Fibroblast of pulmonary artery (primary cell): Measurements from ENCODE around the gene CMSS1.

ENCODE experiments used
- DNase-seq: peaks from one replicate; pipeline ENCODE4 v3.0.0-alpha.2; 2010; ENCODE audit warnings: low read depth
- H3K4me3 ChIP-seq: replicated peaks from 2 replicates; pipeline ENCODE4 v1.5.1; 2011; ENCODE audit warnings: low read depth, mild to moderate bottlenecking, control low read depth, low read length, moderate library complexity
- TF ChIP-seq, protein P1 (sequence below): IDR thresholded peaks from 2 replicates; pipeline ENCODE4 v1.5.1; 2011; ENCODE audit warnings: mild to moderate bottlenecking, control low read depth, low read length, inconsistent platforms; ENCODE audit errors: missing control alignments

CMSS1 gene

DNA sequence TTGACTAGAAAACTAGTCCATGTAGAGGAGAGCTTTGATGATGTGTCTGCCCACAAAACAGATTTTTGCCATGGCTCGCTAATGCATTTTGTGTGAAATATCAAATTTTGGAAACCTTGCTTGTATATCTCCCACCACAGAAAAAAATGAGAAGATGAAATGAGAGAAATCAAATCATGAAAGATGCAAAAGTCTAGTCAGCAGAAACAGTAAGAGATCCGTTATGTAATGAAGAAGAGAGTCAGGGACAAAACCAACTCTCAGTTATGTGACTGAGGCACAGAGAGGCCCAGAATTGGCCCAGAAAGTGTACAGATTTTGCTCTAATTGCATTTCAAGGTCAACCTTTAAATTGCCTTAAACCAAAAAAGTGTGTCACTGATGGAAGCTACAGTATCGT lies 189.7 kb downstream of the CMSS1 start:
- TF ChIP-seq, protein P1, sequence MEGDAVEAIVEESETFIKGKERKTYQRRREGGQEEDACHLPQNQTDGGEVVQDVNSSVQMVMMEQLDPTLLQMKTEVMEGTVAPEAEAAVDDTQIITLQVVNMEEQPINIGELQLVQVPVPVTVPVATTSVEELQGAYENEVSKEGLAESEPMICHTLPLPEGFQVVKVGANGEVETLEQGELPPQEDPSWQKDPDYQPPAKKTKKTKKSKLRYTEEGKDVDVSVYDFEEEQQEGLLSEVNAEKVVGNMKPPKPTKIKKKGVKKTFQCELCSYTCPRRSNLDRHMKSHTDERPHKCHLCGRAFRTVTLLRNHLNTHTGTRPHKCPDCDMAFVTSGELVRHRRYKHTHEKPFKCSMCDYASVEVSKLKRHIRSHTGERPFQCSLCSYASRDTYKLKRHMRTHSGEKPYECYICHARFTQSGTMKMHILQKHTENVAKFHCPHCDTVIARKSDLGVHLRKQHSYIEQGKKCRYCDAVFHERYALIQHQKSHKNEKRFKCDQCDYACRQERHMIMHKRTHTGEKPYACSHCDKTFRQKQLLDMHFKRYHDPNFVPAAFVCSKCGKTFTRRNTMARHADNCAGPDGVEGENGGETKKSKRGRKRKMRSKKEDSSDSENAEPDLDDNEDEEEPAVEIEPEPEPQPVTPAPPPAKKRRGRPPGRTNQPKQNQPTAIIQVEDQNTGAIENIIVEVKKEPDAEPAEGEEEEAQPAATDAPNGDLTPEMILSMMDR = no peak
- no peak for DNase-seq
- H3K4me3 ChIP-seq = no peak overlapping the region

DNA sequence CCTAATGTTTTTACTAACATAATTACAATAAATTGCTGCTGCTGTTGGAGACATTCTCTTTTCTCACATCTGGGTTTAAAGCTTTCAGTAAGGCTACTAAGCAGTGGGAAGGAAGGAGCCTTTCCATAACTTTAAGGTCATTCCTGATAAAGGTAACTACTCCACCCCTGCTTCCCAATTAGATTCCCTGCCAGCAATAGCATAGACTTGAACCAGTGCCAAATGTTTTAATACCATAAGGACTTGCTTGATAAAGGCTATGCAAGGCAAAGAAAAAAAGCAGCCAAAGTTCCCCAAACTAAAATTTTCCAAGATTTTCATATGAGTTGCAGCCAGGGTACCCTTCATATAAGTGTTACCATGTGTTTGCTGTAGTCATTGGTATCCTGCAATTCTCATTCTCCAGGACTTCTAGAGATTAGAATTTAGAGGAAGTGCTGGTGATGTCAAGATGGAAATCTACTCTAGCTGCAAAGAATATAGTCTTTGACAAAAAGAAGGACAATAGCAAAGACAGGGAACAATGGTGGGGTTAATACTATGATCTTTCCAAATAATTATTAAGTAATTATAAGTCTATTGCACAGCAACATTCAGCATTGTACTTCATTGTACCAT lies 190.5 kb downstream of the CMSS1 start:
- DNase-seq = no peak
- TF ChIP-seq, protein P1 = no peak
- H3K4me3 ChIP-seq = no peak overlapping the region

DNA sequence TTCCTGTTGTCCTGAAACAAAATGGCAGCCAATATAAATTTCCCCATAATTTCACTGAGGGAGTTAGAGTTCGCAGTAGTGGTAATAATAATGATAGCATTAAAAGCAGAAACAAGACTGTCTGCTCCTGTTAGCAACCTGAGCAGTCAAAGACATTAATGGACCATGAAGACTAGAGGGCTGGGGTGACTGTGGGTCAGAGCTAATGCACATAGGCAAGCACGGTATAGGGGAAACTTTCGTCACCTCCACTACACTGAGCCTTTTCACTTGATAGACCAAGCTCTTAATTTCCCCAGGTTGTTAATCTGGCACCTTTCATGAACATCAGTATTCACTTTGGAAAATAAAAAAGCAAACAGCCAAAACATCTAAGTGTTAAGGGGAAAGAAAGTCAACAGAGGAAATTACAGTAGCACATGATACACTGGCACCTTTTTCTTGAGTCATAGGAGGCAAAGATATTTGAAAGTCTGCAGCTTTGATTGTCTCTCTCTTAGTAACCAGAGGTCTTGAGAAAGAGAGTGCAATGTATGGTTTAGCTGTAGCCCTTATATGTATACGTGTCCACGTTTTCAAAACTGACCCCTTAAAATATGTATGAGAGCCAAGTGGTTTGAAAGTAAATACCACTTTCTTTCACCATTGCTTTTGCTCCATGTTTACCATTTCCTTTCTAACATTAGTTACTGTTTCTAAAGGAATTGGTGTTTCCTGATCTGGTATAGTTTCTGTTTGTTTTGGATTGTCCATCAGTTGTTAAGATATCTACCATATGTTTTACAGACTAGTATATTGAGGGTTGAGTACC lies 191.8 kb downstream of the CMSS1 start:
- no peak for DNase-seq
- no peak overlapping the region for H3K4me3 ChIP-seq
- TF ChIP-seq, protein P1 = no peak

DNA sequence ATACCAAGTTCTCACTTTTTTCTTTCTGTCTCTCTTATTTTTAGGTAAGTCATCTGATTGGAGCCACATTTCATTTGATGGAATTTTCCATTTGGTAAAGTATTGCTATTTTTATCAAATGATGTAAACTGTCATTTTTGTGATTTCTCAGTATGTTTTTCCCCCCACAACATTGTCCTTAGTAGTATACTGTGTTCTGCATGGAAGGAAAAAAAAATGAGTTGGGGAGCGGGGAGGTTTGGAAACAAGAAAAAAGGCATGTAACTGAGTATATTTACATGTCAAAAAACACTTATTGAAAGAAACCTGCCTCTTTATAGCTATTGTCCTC lies 192.4 kb downstream of the CMSS1 start:
- DNase-seq = no peak
- H3K4me3 ChIP-seq = no peak overlapping the region
- TF ChIP-seq, protein P1 = no peak

DNA sequence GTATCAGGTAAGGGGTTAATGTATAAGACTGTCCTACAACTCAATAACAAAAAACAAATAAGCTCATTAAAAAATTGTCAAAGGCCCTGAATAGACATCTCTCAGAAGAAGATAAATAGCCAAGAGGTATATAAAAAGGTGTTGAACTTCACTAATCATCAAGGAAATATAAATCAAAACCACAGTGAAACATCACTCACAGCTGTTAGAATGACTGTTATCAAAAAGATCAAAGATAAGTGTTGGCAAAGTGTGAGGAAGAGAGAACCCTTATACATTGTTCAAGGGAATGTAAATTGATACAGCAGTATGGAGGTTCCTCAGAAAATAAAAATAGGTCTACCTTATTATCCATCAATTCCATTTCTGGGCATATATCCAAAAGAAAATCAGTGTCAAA lies 201.1 kb downstream of the CMSS1 start:
- DNase-seq = no peak
- no peak overlapping the region for H3K4me3 ChIP-seq
- TF ChIP-seq, protein P1 = no peak

DNA sequence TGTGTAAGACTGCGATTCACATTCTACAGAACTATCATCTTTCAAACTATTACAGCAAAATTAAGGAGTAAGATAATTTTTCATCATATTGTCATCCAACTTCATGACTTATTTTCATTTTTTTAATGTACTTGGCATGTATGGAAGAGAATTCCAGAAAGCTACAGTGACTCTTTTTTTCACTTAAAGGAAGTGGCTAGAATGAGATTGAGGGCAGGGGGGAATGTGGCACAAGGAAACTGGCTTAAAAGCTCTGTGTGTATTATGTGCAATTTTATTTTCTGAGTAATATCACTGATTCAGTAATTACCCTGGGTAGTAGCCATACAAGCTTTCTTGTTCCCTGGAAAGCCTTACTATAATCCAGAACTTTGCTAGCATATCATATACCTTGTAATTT lies 202.1 kb downstream of the CMSS1 start:
- DNase-seq = no peak
- no peak overlapping the region for H3K4me3 ChIP-seq
- TF ChIP-seq, protein P1 = no peak
